Osteocyte (in vitro differentiated cells): Measurements from ENCODE around the gene HOTAIR. TPM values are rescaled to one million over a fixed set of nuclear protein-coding genes. Genes with fewer than 3 reads are reported as not detected.

Source experiments
- DNase-seq: peaks from one replicate; pipeline ENCODE4 v3.0.0; 2021; ENCODE audit warnings: mixed read lengths; ENCODE audit not compliant: unreplicated experiment; ENCODE audit errors: extremely low spot score
- H3K27ac Mint-ChIP-seq: one replicate; pipeline ENCODE4 v1.8.0; 2021; ENCODE audit warnings: mild to moderate bottlenecking, mixed read lengths; ENCODE audit not compliant: unreplicated experiment
- H3K27me3 Mint-ChIP-seq: one replicate; pipeline ENCODE4 v1.8.0; 2021; ENCODE audit warnings: mixed read lengths; ENCODE audit not compliant: unreplicated experiment
- H3K36me3 Mint-ChIP-seq: one replicate; pipeline ENCODE4 v1.8.0; 2021; ENCODE audit warnings: mixed read lengths; ENCODE audit not compliant: unreplicated experiment
- H3K4me1 Mint-ChIP-seq: one replicate; pipeline ENCODE4 v1.8.0; 2021; ENCODE audit warnings: mixed read lengths; ENCODE audit not compliant: unreplicated experiment
- H3K4me3 Mint-ChIP-seq: one replicate; pipeline ENCODE4 v1.8.0; 2021; ENCODE audit warnings: mild to moderate bottlenecking, moderate library complexity, mixed read lengths; ENCODE audit not compliant: unreplicated experiment
- H3K9me3 Mint-ChIP-seq: one replicate; pipeline ENCODE4 v1.8.0; 2021; ENCODE audit warnings: mixed read lengths; ENCODE audit not compliant: unreplicated experiment
- microRNA-seq: library from miRNA; unstranded; fragments of <30 nt; microRNA quantifications from one replicate; pipeline ENCODE4 v1.1.0, GENCODE V29; 2020; ENCODE audit not compliant: unreplicated experiment
- total RNA-seq: library from RNA; stranded (reverse); gene quantifications from 2 replicates; pipeline ENCODE4 v1.2.1, GENCODE V29; 2021
- TF ChIP-seq, protein P1 (sequence below): fragments of 200-600 bp; sonication (generic); IDR thresholded peaks from 2 replicates; pipeline ENCODE4 v1.5.0; 2021; ENCODE audit warnings: antibody characterized with exemption, mild to moderate bottlenecking, moderate library complexity

The HOTAIR gene
- total RNA-seq, 1 donor from 2014 or later: not detected

DNA sequence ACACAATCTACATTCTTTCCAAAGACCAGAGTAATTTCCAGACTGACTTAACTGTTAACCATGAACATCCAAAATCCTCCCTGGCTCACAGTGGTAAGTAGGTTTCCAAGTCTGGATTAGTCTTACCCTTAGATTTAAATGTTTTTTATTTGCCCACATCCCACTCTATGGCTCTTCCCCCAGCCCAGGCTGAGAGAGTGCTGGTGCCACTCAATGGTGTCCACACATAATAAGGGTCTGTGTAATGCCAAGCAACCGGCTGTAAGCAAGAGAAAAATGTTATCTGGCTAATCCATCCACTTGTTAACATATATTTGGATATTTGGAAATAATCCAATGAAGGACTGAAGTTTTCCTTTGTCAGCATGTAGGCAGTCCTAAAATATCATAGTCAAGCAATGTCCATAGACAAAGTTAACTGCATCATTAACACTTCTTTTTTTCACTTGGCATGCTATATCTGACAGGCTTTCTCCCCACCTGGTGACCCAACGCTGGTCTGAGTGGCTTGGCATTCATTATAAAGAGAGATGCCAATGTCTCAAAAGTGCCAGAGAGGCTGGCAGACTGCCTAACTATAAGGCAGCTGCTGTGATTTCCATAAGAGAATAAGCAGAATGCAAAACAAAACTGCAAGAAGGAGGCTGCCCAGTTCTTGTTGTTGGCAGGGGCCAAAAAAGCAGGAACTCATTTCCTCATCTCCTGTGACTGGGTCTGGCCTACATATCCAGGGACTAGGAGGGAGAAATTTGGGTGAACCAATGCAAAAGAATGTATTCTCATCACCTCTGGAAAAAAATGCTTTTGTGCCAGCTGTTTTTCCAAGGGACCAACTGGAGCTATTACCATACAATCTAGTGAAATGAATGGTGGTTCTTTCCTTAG is 50.0 kb downstream of the HOTAIR start:
- Mint-ChIP-seq H3K36me3 (no peaks in the 10 kb centered on the region), H3K4me1 (no peaks in the 10 kb centered on the region), H3K27me3 (peaks cover 84% of the 10 kb centered on the region), H3K9me3 (no peaks in the 10 kb centered on the region), H3K4me3 (no peak overlapping the region), H3K27ac (no peak overlapping the region)
- no peak for DNase-seq
- TF ChIP-seq, protein P1, sequence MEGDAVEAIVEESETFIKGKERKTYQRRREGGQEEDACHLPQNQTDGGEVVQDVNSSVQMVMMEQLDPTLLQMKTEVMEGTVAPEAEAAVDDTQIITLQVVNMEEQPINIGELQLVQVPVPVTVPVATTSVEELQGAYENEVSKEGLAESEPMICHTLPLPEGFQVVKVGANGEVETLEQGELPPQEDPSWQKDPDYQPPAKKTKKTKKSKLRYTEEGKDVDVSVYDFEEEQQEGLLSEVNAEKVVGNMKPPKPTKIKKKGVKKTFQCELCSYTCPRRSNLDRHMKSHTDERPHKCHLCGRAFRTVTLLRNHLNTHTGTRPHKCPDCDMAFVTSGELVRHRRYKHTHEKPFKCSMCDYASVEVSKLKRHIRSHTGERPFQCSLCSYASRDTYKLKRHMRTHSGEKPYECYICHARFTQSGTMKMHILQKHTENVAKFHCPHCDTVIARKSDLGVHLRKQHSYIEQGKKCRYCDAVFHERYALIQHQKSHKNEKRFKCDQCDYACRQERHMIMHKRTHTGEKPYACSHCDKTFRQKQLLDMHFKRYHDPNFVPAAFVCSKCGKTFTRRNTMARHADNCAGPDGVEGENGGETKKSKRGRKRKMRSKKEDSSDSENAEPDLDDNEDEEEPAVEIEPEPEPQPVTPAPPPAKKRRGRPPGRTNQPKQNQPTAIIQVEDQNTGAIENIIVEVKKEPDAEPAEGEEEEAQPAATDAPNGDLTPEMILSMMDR: no peak

DNA sequence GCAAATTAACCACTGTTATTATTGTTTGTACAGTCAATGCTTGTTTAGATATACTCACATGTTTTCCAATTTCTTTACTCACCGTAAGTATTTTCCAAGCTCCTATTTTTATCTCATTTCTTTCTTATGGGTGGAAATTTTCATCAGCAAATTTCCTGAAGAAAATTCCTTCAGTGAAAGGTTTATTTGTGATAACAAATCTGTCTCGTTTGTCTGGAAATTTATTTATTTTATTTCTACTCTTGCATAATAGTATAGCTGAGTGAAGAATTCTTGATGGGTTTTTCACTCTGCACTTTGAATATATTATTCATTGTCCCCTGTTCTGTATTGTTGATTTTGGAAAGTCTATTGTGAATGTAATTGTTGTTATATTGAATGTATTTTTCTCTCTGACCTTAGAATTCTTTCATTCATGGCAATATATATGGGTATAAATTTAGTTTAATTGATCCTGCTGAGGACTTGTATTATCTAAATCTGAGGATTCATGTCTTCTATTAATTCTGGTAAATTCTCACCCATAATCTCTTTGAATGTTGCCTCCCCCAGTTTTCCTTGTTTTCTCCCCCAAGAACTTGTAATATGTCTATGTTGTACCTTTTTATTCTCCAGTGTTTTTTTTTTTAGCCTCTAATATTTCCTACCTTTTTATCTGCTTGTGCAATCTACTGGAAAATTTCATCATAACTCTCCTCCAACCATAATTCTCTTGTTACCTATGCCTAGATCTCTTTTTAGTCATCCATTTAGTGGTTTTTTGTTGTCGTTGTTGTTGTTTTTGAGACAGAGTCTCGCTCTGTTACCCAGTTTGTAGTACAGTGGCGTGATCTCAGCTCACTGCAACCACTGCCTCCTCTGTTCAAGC is 57.7 kb downstream of the HOTAIR start:
- no peak for DNase-seq
- TF ChIP-seq, protein P1: no peak
- peaks cover 61% of the 10 kb centered on the region for H3K27me3 Mint-ChIP-seq
- H3K4me3 Mint-ChIP-seq: no peak overlapping the region
- H3K27ac Mint-ChIP-seq: no peak overlapping the region
- H3K4me1 Mint-ChIP-seq: no peaks in the 10 kb centered on the region
- no peaks in the 10 kb centered on the region for H3K9me3 Mint-ChIP-seq
- no peaks in the 10 kb centered on the region for H3K36me3 Mint-ChIP-seq

Small RNA genes within 50 kb of the gene (microRNA-seq; reads per million reads assigned to microRNA genes)
- not detected for gene MIR196A2

Other genes with a start within 250 kb of the HOTAIR start
- 186 and 198 TPM in 2 replicates for gene CALCOCO1, start 247.5 kb downstream of the HOTAIR start, total RNA-seq
- not detected in 2 replicates for gene CISTR, start 223.0 kb downstream of the HOTAIR start, total RNA-seq
- gene HOXC13, start 36.1 kb downstream of the HOTAIR start, total RNA-seq: not detected in 2 replicates
- gene HOXC12, start 20.1 kb downstream of the HOTAIR start, total RNA-seq: not detected in 2 replicates
- not detected in 2 replicates for gene HOXC11, start 1.8 kb downstream of the HOTAIR start, total RNA-seq
- gene HOXC10, start 10.2 kb upstream of the HOTAIR start, total RNA-seq: not detected in 2 replicates
- not detected in 2 replicates for gene HOXC9, start 25.2 kb upstream of the HOTAIR start, total RNA-seq
- not detected in 2 replicates for gene HOXC8, start 34.0 kb upstream of the HOTAIR start, total RNA-seq
- not detected in 2 replicates for gene HOXC6, start 53.5 kb upstream of the HOTAIR start, total RNA-seq
- gene HOXC5, start 58.1 kb upstream of the HOTAIR start, total RNA-seq: not detected in 2 replicates
- not detected in 2 replicates for gene HOXC4, start 78.9 kb upstream of the HOTAIR start, total RNA-seq
- 33.8 and 34.5 TPM in 2 replicates for gene SMUG1, start 214.0 kb upstream of the HOTAIR start, total RNA-seq